Peyer's patch (tissue), 4 donors: Measurements from ENCODE around the gene ASPG. TPM values are rescaled to one million over a fixed set of nuclear protein-coding genes. Genes with fewer than 3 reads are reported as not detected.

Experiments
- DNase-seq, 3 donors: peaks; one replicate each; pipeline ENCODE4 v3.0.0-alpha.2; 2017 to 2019
- H3K27ac ChIP-seq, 4 donors: fragments of 200-600 bp; sonication (generic); one replicate each; pipeline ENCODE4 v1.5.1; 2016 to 2019
- H3K27me3 ChIP-seq, 2 donors: fragments of 200-600 bp; sonication (generic); one replicate each; pipeline ENCODE4 v1.5.1; 2019
- H3K36me3 ChIP-seq, 3 donors: fragments of 200-600 bp; sonication (generic); one replicate each; pipeline ENCODE4 v1.5.1; 2016 to 2019
- H3K4me1 ChIP-seq, 4 donors: fragments of 200-600 bp; sonication (generic); one replicate each; pipeline ENCODE4 v1.5.1; 2016 to 2019
- H3K4me3 ChIP-seq, 4 donors: fragments of 200-600 bp; sonication (generic); 1 replicate in 3 of 4; 2 replicates in 1 of 4; pipeline ENCODE4 v1.5.1; 2016 to 2019; ENCODE audit warnings: mild to moderate bottlenecking in 1 of 4
- H3K9me3 ChIP-seq, 4 donors: fragments of 200-600 bp; sonication (generic); one replicate each; pipeline ENCODE4 v1.5.1; 2016 to 2019; ENCODE audit warnings: mild to moderate bottlenecking in 1 of 4
- CTCF ChIP-seq, 6 experiments: fragments of 450-650 bp in 4 of 6; fragments of 200-600 bp in 2 of 6; sonication (generic) in 1 of 6; IDR thresholded peaks; one replicate each; pipeline ENCODE4 v1.5.1; 2017 to 2019; ENCODE audit warnings: antibody characterized with exemption in 6 of 6, mild to moderate bottlenecking in 3 of 6, moderate library complexity in 1 of 6
- POLR2A ChIP-seq, 2 donors: fragments of 450-650 bp; IDR thresholded peaks; one replicate each; pipeline ENCODE4 v1.5.1; 2017; ENCODE audit warnings: antibody characterized with exemption in 2 of 2, mild to moderate bottlenecking in 2 of 2, moderate library complexity in 2 of 2
- total RNA-seq, 4 donors: library from RNA; depleted of rRNA; stranded (reverse); fragments of >200 nt; gene quantifications; one replicate each; pipeline ENCODE4 v1.1.0, GENCODE V29; 2016

ASPG gene
- total RNA-seq, 4 donors from 2014 or later, result 1.2 to 7.4 (median 2.3) TPM; not detected in 1

- H3K27ac ChIP-seq, result peak overlapping the region in 2 of 4 donors; percentile 33 to 70
- H3K9me3 ChIP-seq, result no peaks in the 10 kb centered on the region
- no peaks in the 10 kb centered on the region for H3K36me3 ChIP-seq
- H3K4me3 ChIP-seq, result no peak overlapping the region
- H3K4me1 ChIP-seq, result peaks cover 0 to 52% (median 9%) of the 10 kb centered on the region in 4 donors
- H3K27me3 ChIP-seq, result no peaks in the 10 kb centered on the region
- TF ChIP-seq CTCF (IDR thresholded peaks at IDR 0.05) (no peak), POLR2A (IDR thresholded peaks at IDR 0.05) (peak in 1 of 2 donors; percentile 11)
- DNase-seq, result peak in 2 of 3 donors; percentile 74 to 81
Measured at GRCh38 chr14:104082807-104083206, 2.7 kb upstream of the ASPG start.

DNA sequence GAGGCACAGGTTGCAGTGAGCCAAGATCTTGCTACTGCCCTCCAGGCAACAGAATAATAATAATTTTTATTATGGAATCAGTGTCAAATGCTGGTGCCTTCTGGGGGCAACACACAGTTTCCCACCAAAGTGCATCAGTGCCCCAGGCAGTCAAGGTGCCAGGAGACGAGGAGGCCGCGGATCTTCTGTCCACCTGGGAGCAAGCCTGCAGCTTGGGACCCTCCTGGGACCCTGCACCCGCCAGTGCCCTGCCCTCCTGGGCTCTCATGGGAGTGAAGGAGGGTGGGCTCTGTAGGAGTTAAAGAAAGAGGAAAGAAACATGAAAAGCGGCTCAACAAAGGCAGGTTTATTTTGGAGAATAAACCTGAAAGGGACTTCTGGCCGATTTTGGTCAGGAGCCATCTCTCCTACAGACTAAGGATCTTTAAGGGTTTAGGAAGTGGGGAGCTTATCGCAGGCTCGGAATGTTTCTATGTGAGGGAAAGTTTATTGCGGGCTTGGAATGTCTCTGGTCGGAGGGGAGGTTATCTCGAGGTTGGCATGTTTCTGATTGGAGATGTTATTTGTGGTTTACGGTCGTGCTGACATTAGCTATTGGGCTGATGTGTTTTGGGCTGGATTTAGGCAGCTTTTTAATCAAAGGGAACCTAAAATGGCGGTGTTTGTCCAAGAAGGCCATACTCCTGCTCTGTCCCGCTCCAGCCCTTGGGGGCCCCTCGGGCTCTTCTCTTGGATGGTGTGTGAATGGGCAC lies 1.1 kb upstream of the ASPG start:
- peak overlapping the region in 1 of 4 donors; percentile 10 for H3K27ac ChIP-seq
- H3K4me3 ChIP-seq, result no peak overlapping the region
- DNase-seq, result no peak
- H3K9me3 ChIP-seq, result no peaks in the 10 kb centered on the region
- H3K4me1 ChIP-seq, result peaks cover 0 to 58% (median 10%) of the 10 kb centered on the region in 4 donors
- no peaks in the 10 kb centered on the region for H3K27me3 ChIP-seq
- no peaks in the 10 kb centered on the region for H3K36me3 ChIP-seq
- TF ChIP-seq CTCF (IDR thresholded peaks at IDR 0.05), result no peak
- no peak for TF ChIP-seq POLR2A (IDR thresholded peaks at IDR 0.05)

DNA sequence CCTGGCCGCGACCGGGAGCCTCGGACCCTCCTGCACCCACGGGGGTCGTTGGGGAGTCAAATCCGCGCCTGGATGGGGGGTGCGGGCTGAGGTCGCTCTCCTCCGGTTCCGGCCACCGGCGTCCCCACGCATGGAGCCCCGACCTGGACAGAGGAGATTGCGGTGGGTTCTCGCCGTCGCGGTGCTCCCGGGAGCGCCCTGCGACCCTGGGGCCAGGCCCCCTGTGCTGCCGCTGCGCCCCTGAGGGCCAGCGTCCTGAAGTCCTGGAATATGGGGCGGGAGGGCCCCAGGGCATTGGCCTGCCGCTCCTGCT lies 345 bp downstream of the ASPG start:
- H3K27ac ChIP-seq, result no peak overlapping the region
- H3K36me3 ChIP-seq, result no peaks in the 10 kb centered on the region
- TF ChIP-seq CTCF (IDR thresholded peaks at IDR 0.05) (no peak), POLR2A (IDR thresholded peaks at IDR 0.05) (no peak)
- H3K4me3 ChIP-seq, result peak overlapping the region in 2 of 4 donors; percentile 7 to 44
- peaks cover 0 to 58% (median 10%) of the 10 kb centered on the region in 4 donors for H3K4me1 ChIP-seq
- H3K9me3 ChIP-seq, result no peaks in the 10 kb centered on the region
- no peak for DNase-seq
- H3K27me3 ChIP-seq, result no peaks in the 10 kb centered on the region

- no peak for TF ChIP-seq POLR2A (IDR thresholded peaks at IDR 0.05)
Measured at GRCh38 chr14:104086210-104086660, 735 bp downstream of the ASPG start.

GRCh38 chr14:104086661-104087461 lies 1.4 kb downstream of the ASPG start:
- Histone ChIP-seq H3K4me3 (no peak overlapping the region), H3K27me3 (no peaks in the 10 kb centered on the region), H3K9me3 (no peaks in the 10 kb centered on the region), H3K4me1 (peaks cover 0 to 52% (median 10%) of the 10 kb centered on the region in 4 donors), H3K36me3 (no peaks in the 10 kb centered on the region), H3K27ac (peak overlapping the region in 1 of 4 donors; percentile 77)
- TF ChIP-seq POLR2A (IDR thresholded peaks at IDR 0.05), result no peak
- TF ChIP-seq CTCF (IDR thresholded peaks at IDR 0.05), result no peak
- DNase-seq, result no peak

More at GRCh38 chr14:104086210-104086660, 735 bp downstream of the ASPG start:
- DNase-seq, result peak in 1 of 3 donors; percentile 51
- H3K27ac ChIP-seq, result no peak overlapping the region
- no peaks in the 10 kb centered on the region for H3K27me3 ChIP-seq
- H3K4me3 ChIP-seq, result peak overlapping the region in 1 of 4 donors; percentile 44
- no peaks in the 10 kb centered on the region for H3K9me3 ChIP-seq
- H3K4me1 ChIP-seq, result peaks cover 0 to 58% (median 10%) of the 10 kb centered on the region in 4 donors
- H3K36me3 ChIP-seq, result no peaks in the 10 kb centered on the region

- Histone ChIP-seq H3K36me3 (no peaks in the 10 kb centered on the region), H3K4me3 (no peak overlapping the region), H3K27me3 (no peaks in the 10 kb centered on the region), H3K4me1 (peaks cover 0 to 46% (median 10%) of the 10 kb centered on the region in 4 donors), H3K27ac (peak overlapping the region in 1 of 4 donors; percentile 77), H3K9me3 (no peaks in the 10 kb centered on the region)
- TF ChIP-seq POLR2A (IDR thresholded peaks at IDR 0.05), result no peak
- no peak for TF ChIP-seq CTCF (IDR thresholded peaks at IDR 0.05)
- DNase-seq, result no peak
Measured at GRCh38 chr14:104087505-104087904, 2.0 kb downstream of the ASPG start.
